Pancreas (tissue), 10 donors: ENCODE data around the gene SEPTIN7. TPM values are rescaled to one million over a fixed set of nuclear protein-coding genes. Genes with fewer than 3 reads are reported as not detected.

Experiments used
- ATAC-seq, 4 donors: fragments of 200-7000 bp; cut with Tn5 transposase; one replicate each; pipeline versions ENCODE4 v1.8.0 to v1.9.1; 2020; ENCODE audit warnings: mild to moderate bottlenecking in 4 of 4, moderate library complexity in 4 of 4
- DNase-seq, 6 donors: peaks; one replicate each; pipeline ENCODE4 v3.0.0-alpha.2; 2020
- FAIRE-seq: peaks from 2 replicates; lab custom pipeline; 2012; peaks lifted over from hg19 to GRCh38; lab: Jason Lieb, UNC
- H3K27ac ChIP-seq, 4 donors: fragments of 200-600 bp; sonication (generic); 1 replicate in 3 of 4; 2 replicates in 1 of 4; pipeline versions ENCODE4 v1.5.0 to v1.8.0; 2020
- H3K27me3 ChIP-seq, 4 donors: fragments of 200-600 bp; one replicate each; pipeline ENCODE4 v1.8.0; 2021
- H3K36me3 ChIP-seq, 3 donors: fragments of 200-600 bp; sonication (generic) in 1 of 3; one replicate each; pipeline versions ENCODE4 v1.5.0 to v1.8.0; 2020 to 2021
- H3K4me1 ChIP-seq, 3 donors: fragments of 200-600 bp; one replicate each; pipeline ENCODE4 v1.8.0; 2021
- H3K4me3 ChIP-seq, 4 donors: fragments of 200-600 bp; sonication (generic) in 2 of 4; one replicate each; pipeline versions ENCODE4 v1.5.0 to v1.8.0; 2020 to 2021
- H3K9me3 ChIP-seq, 4 donors: fragments of 200-600 bp; one replicate each; pipeline ENCODE4 v1.8.0; 2021
- WGBS, 2 donors: extraction: QIAGEN DNeasy Blood & Tissue Kit; methylation state at CpG; one replicate each; pipeline ENCODE4 v1.1.7; 2013; 5-methylcytosine and 5-hydroxymethylcytosine counted together
- intact Hi-C, 3 donors: fragments of 100-400 bp; cut with DNase I; formaldehyde crosslinking; loops; one replicate each; pipeline versions ENCODE4 v1.11.1 to v1.14.2; 2022
- polyA plus RNA-seq, 2 donors: library from polyadenylated mRNA; stranded (reverse); fragments of 200-250 nt; gene quantifications; one replicate each; pipeline ENCODE4 v1.2.3, GENCODE V29; 2013
- total RNA-seq, 6 donors: library from RNA; stranded (reverse); fragmentation: NEBNext Ultra II Directional in 4 of 6; extraction: Animal tissue kit (Norgen Biotek cat#: 25700) in 4 of 6; gene quantifications; one replicate each; pipeline versions ENCODE4 v1.2.1 to v1.2.4, GENCODE V29; 2021 to 2023
- TF ChIP-seq, protein P1 (sequence below), 4 donors: fragments of 200-600 bp; sonication (generic) in 3 of 4; IDR thresholded peaks; one replicate each; pipeline versions ENCODE4 v1.5.0 to v1.8.0; 2021; ENCODE audit warnings: antibody characterized with exemption in 4 of 4
- donor health status: healthy with polysubstance abuse.
- donor health status: DM: no; HTN: no; CAD: no; lungs with moderate emphysema.
- donor health status: DM: no; HTN: no; CAD: no.
- donor health status: control.
- donor health status: control.
- donor health status: Bipolar disorder and iron deficiency.
- donor health status: DM: yes; HTN: yes; CAD: no.
- donor health status: DM: no; HTN: no; CAD: no.
- donor health status: DM: no; HTN: no; CAD: no.
- donor health status: DM: yes; HTN: yes; CAD: no.

SEPTIN7 gene
- total and polyA plus RNA-seq, 8 donors = 27.6 to 75.9 (median 39.4) TPM

DNA sequence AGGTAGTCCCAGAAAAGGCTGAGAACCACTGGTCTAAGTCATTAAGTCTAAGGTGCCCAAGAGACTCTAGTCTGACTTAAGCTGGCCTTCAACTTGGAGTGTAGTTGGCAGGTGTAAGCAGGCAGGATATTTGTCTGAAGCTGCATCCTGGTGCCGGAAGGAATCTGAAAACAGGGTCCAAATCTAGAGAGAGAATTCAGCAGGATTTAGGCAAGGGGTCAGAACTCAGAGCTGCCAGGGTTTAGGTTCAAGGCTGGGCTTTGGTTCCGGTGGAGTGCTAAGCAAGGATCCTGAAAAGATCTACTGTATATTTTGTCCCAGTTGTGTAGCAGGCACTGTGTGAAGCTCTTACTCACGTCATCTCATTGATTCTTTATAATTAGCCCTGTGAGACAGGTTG is 16.5 kb upstream of the SEPTIN7 start:
- Histone ChIP-seq H3K27ac (no peak overlapping the region), H3K36me3 (no peaks in the 10 kb centered on the region), H3K4me3 (no peak overlapping the region), H3K4me1 (no peaks in the 10 kb centered on the region), H3K27me3 (no peaks in the 10 kb centered on the region), H3K9me3 (no peaks in the 10 kb centered on the region)
- TF ChIP-seq, protein P1, sequence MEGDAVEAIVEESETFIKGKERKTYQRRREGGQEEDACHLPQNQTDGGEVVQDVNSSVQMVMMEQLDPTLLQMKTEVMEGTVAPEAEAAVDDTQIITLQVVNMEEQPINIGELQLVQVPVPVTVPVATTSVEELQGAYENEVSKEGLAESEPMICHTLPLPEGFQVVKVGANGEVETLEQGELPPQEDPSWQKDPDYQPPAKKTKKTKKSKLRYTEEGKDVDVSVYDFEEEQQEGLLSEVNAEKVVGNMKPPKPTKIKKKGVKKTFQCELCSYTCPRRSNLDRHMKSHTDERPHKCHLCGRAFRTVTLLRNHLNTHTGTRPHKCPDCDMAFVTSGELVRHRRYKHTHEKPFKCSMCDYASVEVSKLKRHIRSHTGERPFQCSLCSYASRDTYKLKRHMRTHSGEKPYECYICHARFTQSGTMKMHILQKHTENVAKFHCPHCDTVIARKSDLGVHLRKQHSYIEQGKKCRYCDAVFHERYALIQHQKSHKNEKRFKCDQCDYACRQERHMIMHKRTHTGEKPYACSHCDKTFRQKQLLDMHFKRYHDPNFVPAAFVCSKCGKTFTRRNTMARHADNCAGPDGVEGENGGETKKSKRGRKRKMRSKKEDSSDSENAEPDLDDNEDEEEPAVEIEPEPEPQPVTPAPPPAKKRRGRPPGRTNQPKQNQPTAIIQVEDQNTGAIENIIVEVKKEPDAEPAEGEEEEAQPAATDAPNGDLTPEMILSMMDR (IDR thresholded peaks at IDR 0.05) = no peak
- FAIRE-seq (no peak), DNase-seq (no peak), ATAC-seq (no peak)
- whole genome bisulfite sequencing, 2 donors = 87 to 90% methylated on average over 3 of the region's 3 CpGs
- intact Hi-C loops = no loop called here

DNA sequence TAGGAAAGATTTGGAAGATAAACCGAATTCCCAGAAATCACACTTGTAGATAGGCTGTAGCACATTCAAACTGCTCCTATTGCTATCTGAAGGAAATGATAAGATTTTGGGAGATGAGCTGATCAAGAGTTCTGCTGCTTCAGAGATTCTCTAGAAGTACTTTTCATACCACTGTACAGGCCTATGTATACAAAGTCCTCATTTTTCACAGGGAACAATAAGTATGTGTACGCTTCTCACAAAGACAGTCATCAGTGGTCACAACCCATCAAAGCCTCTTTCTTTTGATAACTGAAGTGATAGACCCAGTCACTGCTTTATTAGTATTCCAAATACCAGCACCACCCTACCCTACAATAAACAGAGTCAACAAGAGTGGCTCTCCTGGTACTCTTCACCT is 15.6 kb upstream of the SEPTIN7 start:
- DNase-seq (no peak), FAIRE-seq (no peak), ATAC-seq (no peak)
- H3K27ac ChIP-seq = no peak overlapping the region
- no peaks in the 10 kb centered on the region for H3K27me3 ChIP-seq
- WGBS, 2 donors = 76 to 88% methylated on average over 2 of the region's 2 CpGs
- no peaks in the 10 kb centered on the region for H3K36me3 ChIP-seq
- no peak overlapping the region for H3K4me3 ChIP-seq
- TF ChIP-seq, protein P1 (IDR thresholded peaks at IDR 0.05) = no peak
- intact Hi-C loops = no loop called here
- H3K4me1 ChIP-seq = no peaks in the 10 kb centered on the region
- no peaks in the 10 kb centered on the region for H3K9me3 ChIP-seq

DNA sequence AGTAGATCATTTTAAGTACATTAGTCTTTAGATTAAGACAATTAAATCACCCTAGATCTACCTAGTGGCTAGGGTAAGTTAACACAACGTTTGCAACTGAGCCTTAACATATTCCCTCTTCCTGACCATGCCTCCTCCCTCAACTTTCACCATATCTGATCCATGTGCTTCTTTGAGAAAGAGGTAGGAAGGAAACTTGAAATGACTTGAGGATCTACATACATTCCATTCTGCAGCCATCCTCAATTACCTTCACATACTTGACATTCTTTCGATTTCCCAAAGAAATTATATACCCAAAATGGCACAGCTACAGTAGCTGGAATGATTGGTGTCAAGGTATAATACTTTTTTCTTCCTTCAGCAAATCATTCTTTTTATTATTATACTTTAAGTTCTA is 12.9 kb upstream of the SEPTIN7 start:
- DNase-seq (no peak), FAIRE-seq (no peak), ATAC-seq (no peak)
- no peaks in the 10 kb centered on the region for H3K9me3 ChIP-seq
- 50 to 56% methylated on average over 2 of the region's 2 CpGs for WGBS, 2 donors
- no peak overlapping the region for H3K27ac ChIP-seq
- no peak overlapping the region for H3K4me3 ChIP-seq
- intact Hi-C loops = no loop called here
- no peaks in the 10 kb centered on the region for H3K36me3 ChIP-seq
- peaks cover 0 to 7% (median under 1%) of the 10 kb centered on the region in 3 donors for H3K4me1 ChIP-seq
- no peaks in the 10 kb centered on the region for H3K27me3 ChIP-seq
- TF ChIP-seq, protein P1 (IDR thresholded peaks at IDR 0.05) = no peak

DNA sequence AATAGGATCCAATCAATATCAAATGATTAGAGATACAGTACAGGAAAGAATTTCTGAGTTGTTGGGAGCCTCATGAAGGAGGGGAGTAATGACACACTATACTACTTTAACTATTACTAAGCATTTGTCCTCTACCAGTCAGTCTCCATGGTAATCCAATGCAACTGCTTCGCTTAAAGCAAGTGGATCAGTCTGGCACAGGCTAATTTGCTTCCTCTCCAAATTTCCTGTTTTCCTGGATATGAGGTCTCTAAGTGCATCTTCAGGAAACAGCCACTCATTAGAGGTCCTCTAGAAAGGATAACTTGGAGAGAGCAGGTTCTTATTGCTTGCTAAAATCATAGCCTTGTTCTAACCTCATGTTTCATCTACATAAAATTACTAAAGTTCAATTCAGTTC is 8.4 kb upstream of the SEPTIN7 start:
- H3K27me3 ChIP-seq = no peaks in the 10 kb centered on the region
- H3K4me3 ChIP-seq = no peak overlapping the region
- H3K9me3 ChIP-seq = no peaks in the 10 kb centered on the region
- intact Hi-C loops = no loop called here
- H3K4me1 ChIP-seq = peaks cover 6 to 7% (median 7%) of the 10 kb centered on the region in 3 donors
- DNase-seq (no peak), ATAC-seq (peak in 3 of 4 donors; percentile 21 to 54 (median 37)), FAIRE-seq (no peak)
- 76 to 82% methylated on average over 1 of the region's 1 CpG for WGBS, 2 donors
- H3K27ac ChIP-seq = peak overlapping the region in 1 of 4 donors; percentile 4
- TF ChIP-seq, protein P1 (IDR thresholded peaks at IDR 0.05) = no peak
- no peaks in the 10 kb centered on the region for H3K36me3 ChIP-seq

DNA sequence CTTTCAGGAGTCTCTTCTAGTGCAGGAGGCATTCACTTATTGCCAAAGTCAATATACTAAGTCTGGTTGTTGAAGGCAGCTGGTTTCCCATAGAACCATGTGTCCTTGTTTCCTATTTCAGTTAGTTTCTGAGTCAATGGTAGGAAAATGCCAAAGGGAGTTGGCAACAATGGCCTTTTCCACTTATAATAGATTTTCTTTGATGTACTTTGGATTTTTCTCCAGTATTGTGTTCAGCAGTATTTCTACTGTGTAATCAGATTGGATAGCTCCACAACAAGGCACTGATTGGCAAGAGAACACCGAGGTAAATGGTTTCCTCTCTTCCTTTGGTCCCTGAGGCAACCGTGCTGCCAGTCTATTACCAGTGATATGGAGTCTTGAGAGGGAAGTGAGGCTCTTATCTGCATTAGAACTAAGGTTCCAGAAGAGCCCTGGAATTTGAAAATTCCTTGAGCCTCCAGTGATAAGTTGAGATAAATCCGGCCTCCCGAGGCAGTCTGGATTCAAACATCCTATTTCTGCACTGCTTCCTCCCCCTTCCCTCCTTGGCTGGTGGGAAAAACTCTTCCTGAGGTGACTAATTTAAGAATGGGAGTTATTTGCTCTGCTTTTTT is 7.9 kb upstream of the SEPTIN7 start:
- Histone ChIP-seq H3K27ac (peak overlapping the region in 1 of 4 donors; percentile 4), H3K27me3 (no peaks in the 10 kb centered on the region), H3K4me1 (peaks cover 6 to 7% (median 7%) of the 10 kb centered on the region in 3 donors), H3K4me3 (no peak overlapping the region), H3K36me3 (no peaks in the 10 kb centered on the region), H3K9me3 (no peaks in the 10 kb centered on the region)
- no peak for FAIRE-seq
- TF ChIP-seq, protein P1 (IDR thresholded peaks at IDR 0.05) = no peak
- WGBS, 2 donors = 34 to 35% methylated on average over 4 of the region's 4 CpGs
- peak; percentile 78 to 91 (median 88) for ATAC-seq
- intact Hi-C loops = no loop called here
- peak in 1 of 6 donors; percentile 3 for DNase-seq
